GM12892 (cell line): ENCODE measurements around the gene ALDH1A3.

Experiments
- POLR2A ChIP-seq: IDR thresholded peaks from 2 replicates; pipeline ENCODE4 v1.6.1; 2011; ENCODE audit warnings: low read depth, low read length, control low read depth
- POLR2AphosphoS5 ChIP-seq: IDR thresholded peaks from 2 replicates; pipeline ENCODE4 v1.6.1; 2011; ENCODE audit warnings: low read depth, low read length, control low read depth
- TAF1 ChIP-seq: IDR thresholded peaks from 2 replicates; pipeline ENCODE4 v1.6.1; 2011; ENCODE audit warnings: low read depth, mild to moderate bottlenecking, control low read depth, low read length, borderline replicate concordance

DNA sequence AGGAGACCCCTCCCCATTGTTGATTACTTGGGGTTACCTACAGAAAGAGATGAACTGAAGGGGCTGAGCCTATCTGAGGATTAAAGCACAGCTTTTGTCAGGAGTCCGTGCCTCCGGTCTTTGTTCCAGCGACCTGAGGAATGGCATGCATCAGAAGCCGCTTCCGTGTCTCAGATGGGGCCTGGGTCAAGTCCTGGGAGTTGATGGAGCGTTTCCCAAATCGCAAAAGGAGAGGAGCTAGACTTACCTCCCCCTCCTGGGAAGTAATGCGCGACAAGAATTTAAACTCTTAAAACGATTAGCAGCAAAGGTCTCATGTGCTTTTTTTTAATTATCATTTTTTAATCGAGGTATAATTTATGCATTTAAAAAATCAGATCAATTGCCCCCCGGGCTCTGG lies 983 bp upstream of the ALDH1A3 start:
- TF ChIP-seq POLR2A (no peak), POLR2AphosphoS5 (no peak), TAF1 (no peak)
